Calu3 (cell line): ENCODE measurements around the gene C9orf43. TPM values are rescaled to one million over a fixed set of nuclear protein-coding genes. Genes with fewer than 3 reads are reported as not detected.

ENCODE experiments used
- BruUV-seq: library from RNA; stranded (reverse); fragments of 400-500 nt; replicated peaks from 2 replicates; lab custom pipeline; 2021; lab: Mats Ljungman, UMichigan
- CTCF ChIA-PET: fragments of 300-600 bp; sonication (Branson Sonifier 250); formaldehyde crosslinking; loops from one replicate; lab custom pipeline; 2022; ENCODE audit warnings: antibody characterized with exemption; lab: Charles Lee
- DNase-seq: peaks from one replicate; pipeline ENCODE4 v3.0.0; 2022
- H3K27ac Mint-ChIP-seq: one replicate; pipeline ENCODE4 v1.8.0; 2022; ENCODE audit warnings: mixed read lengths; ENCODE audit not compliant: unreplicated experiment
- H3K27me3 Mint-ChIP-seq: one replicate; pipeline ENCODE4 v1.8.0; 2022; ENCODE audit warnings: mixed read lengths; ENCODE audit not compliant: unreplicated experiment
- H3K36me3 Mint-ChIP-seq: one replicate; pipeline ENCODE4 v1.8.0; 2022; ENCODE audit warnings: mild to moderate bottlenecking, moderate library complexity, mixed read lengths; ENCODE audit not compliant: insufficient read depth, unreplicated experiment
- H3K4me1 Mint-ChIP-seq: one replicate; pipeline ENCODE4 v1.8.0; 2022; ENCODE audit warnings: mild to moderate bottlenecking, low read depth, mixed read lengths; ENCODE audit not compliant: unreplicated experiment
- H3K4me3 Mint-ChIP-seq: one replicate; pipeline ENCODE4 v1.8.0; 2022; ENCODE audit warnings: mild to moderate bottlenecking, low read depth, moderate library complexity, mixed read lengths; ENCODE audit not compliant: unreplicated experiment
- H3K9me3 Mint-ChIP-seq: one replicate; pipeline ENCODE4 v1.8.0; 2022; ENCODE audit warnings: low read depth, mixed read lengths; ENCODE audit not compliant: unreplicated experiment
- intact Hi-C: fragments of 100-400 bp; cut with micrococcal nuclease; formaldehyde crosslinking; loops from one replicate; pipeline ENCODE4 v1.10.0; 2022; ENCODE audit not compliant: unreplicated experiment
- total RNA-seq: library from RNA; stranded (reverse); gene quantifications from 2 replicates; pipeline ENCODE4 v1.2.3, GENCODE V29; 2022
- TF ChIP-seq, protein P1 (sequence below): fragments of 200-600 bp; IDR thresholded peaks from one replicate; pipeline ENCODE4 v1.8.0; 2022; ENCODE audit warnings: antibody characterized with exemption; ENCODE audit not compliant: unreplicated experiment

C9orf43 gene
- total RNA-seq, 1 experiment from 2014 or later, result 0.33 TPM

DNA sequence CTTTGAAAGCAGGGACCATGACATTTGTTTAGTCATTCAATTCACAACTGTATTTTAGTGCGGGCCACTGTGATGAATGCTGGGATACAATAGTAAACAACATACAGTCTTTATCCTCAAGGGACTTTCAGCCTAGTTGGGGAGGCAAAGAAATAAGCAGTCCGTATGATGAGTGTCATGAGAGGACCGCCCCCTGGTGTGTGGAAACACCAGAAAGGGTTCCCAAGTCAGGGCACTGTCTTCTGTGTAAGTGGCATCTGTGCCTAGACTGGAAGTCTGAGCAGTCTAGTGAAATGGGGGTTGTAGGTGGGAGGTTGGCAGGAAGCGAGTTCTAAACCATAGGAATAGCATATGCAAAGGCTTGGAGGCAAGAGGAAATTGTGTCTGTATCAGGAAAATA, 6.8 kb downstream of the C9orf43 start:
- BruUV-seq, result no TSS peak
- Mint-ChIP-seq H3K4me1 (no peaks in the 10 kb centered on the region), H3K4me3 (no peak overlapping the region), H3K36me3 (no peaks in the 10 kb centered on the region), H3K27me3 (no peaks in the 10 kb centered on the region), H3K27ac (no peak overlapping the region), H3K9me3 (no peaks in the 10 kb centered on the region)
- DNase-seq, result no peak
- intact Hi-C loops, result no loop called here
- CTCF ChIA-PET, result no interaction called here
- TF ChIP-seq, protein P1, sequence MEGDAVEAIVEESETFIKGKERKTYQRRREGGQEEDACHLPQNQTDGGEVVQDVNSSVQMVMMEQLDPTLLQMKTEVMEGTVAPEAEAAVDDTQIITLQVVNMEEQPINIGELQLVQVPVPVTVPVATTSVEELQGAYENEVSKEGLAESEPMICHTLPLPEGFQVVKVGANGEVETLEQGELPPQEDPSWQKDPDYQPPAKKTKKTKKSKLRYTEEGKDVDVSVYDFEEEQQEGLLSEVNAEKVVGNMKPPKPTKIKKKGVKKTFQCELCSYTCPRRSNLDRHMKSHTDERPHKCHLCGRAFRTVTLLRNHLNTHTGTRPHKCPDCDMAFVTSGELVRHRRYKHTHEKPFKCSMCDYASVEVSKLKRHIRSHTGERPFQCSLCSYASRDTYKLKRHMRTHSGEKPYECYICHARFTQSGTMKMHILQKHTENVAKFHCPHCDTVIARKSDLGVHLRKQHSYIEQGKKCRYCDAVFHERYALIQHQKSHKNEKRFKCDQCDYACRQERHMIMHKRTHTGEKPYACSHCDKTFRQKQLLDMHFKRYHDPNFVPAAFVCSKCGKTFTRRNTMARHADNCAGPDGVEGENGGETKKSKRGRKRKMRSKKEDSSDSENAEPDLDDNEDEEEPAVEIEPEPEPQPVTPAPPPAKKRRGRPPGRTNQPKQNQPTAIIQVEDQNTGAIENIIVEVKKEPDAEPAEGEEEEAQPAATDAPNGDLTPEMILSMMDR, result no peak

DNA sequence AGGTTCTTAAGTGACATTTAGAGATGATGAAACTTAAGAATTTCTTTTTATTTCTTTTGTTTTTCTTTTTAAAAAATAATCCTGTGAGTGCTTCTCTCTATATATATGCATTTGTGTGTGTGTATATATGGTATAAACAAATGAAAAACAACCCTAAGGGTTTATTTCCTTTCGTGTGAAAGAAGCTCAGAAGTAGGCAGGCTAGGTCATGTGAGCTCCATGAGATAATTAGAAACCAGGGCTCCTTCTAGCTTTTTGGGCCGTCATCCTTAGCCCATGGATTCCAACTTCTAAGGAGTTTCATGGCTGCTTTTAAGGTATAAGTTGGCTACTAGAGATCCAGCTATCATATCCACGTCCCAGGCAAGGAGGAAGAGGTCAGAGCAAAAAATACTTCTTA, 11.2 kb downstream of the C9orf43 start:
- Mint-ChIP-seq H3K4me1 (no peaks in the 10 kb centered on the region), H3K27ac (no peak overlapping the region), H3K9me3 (no peaks in the 10 kb centered on the region), H3K36me3 (no peaks in the 10 kb centered on the region), H3K27me3 (peaks cover 27% of the 10 kb centered on the region), H3K4me3 (no peak overlapping the region)
- CTCF ChIA-PET, result no interaction called here
- intact Hi-C loops, result no loop called here
- DNase-seq, result no peak
- BruUV-seq, result no TSS peak
- TF ChIP-seq, protein P1, result no peak

DNA sequence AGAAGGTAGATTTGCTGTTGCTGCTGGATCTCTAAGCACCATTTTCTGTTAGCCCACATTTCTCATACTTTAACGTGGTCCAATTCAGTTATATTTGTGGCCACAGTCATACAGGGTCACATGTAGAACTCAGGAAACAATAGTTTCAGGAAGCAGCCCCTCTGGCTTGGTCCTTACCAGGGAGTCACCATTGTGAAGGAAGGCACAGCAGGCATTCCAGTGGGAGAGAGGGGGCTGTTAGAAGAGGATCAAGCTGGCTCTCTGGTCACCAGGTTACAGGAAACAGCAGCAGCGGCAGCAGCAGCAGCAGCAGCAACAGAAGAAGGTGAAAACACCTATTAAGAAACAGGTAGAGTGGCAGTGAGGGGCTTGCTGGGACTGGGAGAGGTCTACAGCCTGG, 14.5 kb downstream of the C9orf43 start:
- H3K9me3 Mint-ChIP-seq, result no peaks in the 10 kb centered on the region
- CTCF ChIA-PET, result no interaction called here
- DNase-seq, result no peak
- no TSS peak for BruUV-seq
- peaks cover 33% of the 10 kb centered on the region for H3K27me3 Mint-ChIP-seq
- TF ChIP-seq, protein P1, result no peak
- no peak overlapping the region for H3K4me3 Mint-ChIP-seq
- intact Hi-C loops, result no loop called here
- H3K27ac Mint-ChIP-seq, result no peak overlapping the region
- H3K4me1 Mint-ChIP-seq, result no peaks in the 10 kb centered on the region
- no peaks in the 10 kb centered on the region for H3K36me3 Mint-ChIP-seq

DNA sequence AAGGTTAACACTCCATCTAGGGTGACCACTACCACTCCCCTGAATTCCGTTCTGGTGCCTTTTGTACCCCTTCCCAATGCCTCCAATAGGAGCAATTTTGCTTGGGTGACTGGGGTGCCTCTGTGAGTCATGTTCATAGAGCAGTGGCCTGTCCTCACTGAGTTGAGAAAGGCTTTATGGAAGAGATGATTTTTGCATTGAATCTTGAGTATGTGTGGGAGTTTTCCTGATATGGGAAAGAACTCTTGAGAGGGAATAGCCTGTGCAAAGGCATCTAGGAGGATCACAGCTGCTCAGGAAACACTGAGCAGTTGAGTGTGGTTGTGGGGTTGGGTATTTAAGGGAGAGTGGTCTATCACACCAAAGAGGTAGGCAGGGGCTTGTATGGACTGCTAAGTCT, 16.2 kb downstream of the C9orf43 start:
- H3K4me3 Mint-ChIP-seq, result no peak overlapping the region
- DNase-seq, result no peak
- no peaks in the 10 kb centered on the region for H3K4me1 Mint-ChIP-seq
- H3K27ac Mint-ChIP-seq, result no peak overlapping the region
- CTCF ChIA-PET, result interaction anchor here (0.9 kb wide), 1 partner anchor 10 kb away, joined by 3 read pairs; no protein-coding TSS in a partner anchor
- TF ChIP-seq, protein P1, result no peak
- intact Hi-C loops, result no loop called here
- no peaks in the 10 kb centered on the region for H3K36me3 Mint-ChIP-seq
- H3K9me3 Mint-ChIP-seq, result no peaks in the 10 kb centered on the region
- BruUV-seq, result no TSS peak
- H3K27me3 Mint-ChIP-seq, result peaks cover 33% of the 10 kb centered on the region
